TTC549 (cell line): ENCODE measurements around the gene CACNA2D4.
"Not testable (repeated sequence)": the region's sequence is repeated elsewhere in the genome, so short reads cannot be mapped to it uniquely, and the experiment has no call there.

Experiments
- FAIRE-seq: peaks from 2 replicates; lab custom pipeline; 2012; peaks lifted over from hg19 to GRCh38; lab: Jason Lieb, UNC

The CACNA2D4 gene

GRCh38 chr12:1830401-1830845 lies 88.0 kb downstream of the CACNA2D4 start:
- no peak for FAIRE-seq

GRCh38 chr12:1829306-1829900 lies 89.0 kb downstream of the CACNA2D4 start:
- no peak for FAIRE-seq

GRCh38 chr12:1828856-1829255 lies 89.6 kb downstream of the CACNA2D4 start:
- no peak for FAIRE-seq

GRCh38 chr12:1827826-1828805 lies 90.3 kb downstream of the CACNA2D4 start:
- no peak for FAIRE-seq

- FAIRE-seq: no peak
Measured at GRCh38 chr12:1826867-1827705, 91.4 kb downstream of the CACNA2D4 start.

- FAIRE-seq: no peak
Measured at GRCh38 chr12:1826401-1826800, 92.1 kb downstream of the CACNA2D4 start.

- FAIRE-seq: no peak
Measured at GRCh38 chr12:1825382-1826102, 92.9 kb downstream of the CACNA2D4 start.

- no peak for FAIRE-seq
Measured at GRCh38 chr12:1823237-1823636, 95.2 kb downstream of the CACNA2D4 start.

GRCh38 chr12:1822699-1823098 lies 95.8 kb downstream of the CACNA2D4 start:
- no peak for FAIRE-seq

- FAIRE-seq: no peak
Measured at GRCh38 chr12:1821805-1822204, 96.6 kb downstream of the CACNA2D4 start.

GRCh38 chr12:1820896-1821291 lies 97.6 kb downstream of the CACNA2D4 start:
- FAIRE-seq: no peak

- FAIRE-seq: no peak
Measured at GRCh38 chr12:1820191-1820895, 98.1 kb downstream of the CACNA2D4 start, which contains the start of gene LRTM2. LRTM2 (plus strand) TSS chr12:1820565; CDS start chr12:1828149, 7,584 bp downstream.

GRCh38 chr12:1819571-1819970 lies 98.9 kb downstream of the CACNA2D4 start:
- FAIRE-seq: no peak

GRCh38 chr12:1819050-1819449 lies 99.4 kb downstream of the CACNA2D4 start:
- no peak for FAIRE-seq

- not testable (repeated sequence) for FAIRE-seq
Measured at GRCh38 chr12:1817928-1818327, 100.5 kb downstream of the CACNA2D4 start.

GRCh38 chr12:1816730-1817348 lies 101.6 kb downstream of the CACNA2D4 start:
- FAIRE-seq: no peak

- FAIRE-seq: no peak
Measured at GRCh38 chr12:1815814-1816729, 102.4 kb downstream of the CACNA2D4 start.

- no peak for FAIRE-seq
Measured at GRCh38 chr12:1815108-1815507, 103.3 kb downstream of the CACNA2D4 start.

- FAIRE-seq: no peak
Measured at GRCh38 chr12:1814266-1814665, 104.2 kb downstream of the CACNA2D4 start.
